ENCODE data around the gene LARP7.
A peak's percentile ranks its signal among the peaks of the same experiment; 100 is the strongest.
"Not testable (repeated sequence)": the region's sequence is repeated elsewhere in the genome, so short reads cannot be mapped to it uniquely, and the experiment has no call there.

LARP7 gene

DNA sequence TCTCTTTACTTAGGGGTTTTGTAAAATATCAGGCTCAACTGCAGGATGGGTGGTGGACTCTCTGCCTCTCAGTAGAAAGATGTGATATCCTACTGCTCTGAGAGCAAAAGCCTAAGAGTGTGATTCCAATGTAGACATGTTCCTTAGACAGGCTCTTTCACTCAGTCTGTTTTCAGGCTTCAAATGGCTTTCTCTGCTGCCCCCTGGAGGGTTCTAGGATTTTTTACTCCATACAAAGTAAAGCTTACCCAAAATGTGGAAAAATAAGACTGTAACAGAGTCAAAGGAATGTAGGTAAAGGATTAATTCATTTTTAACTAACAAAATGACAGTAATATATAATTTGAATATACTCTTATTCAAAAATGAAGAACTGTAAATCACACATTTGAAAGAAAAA lies 32.4 kb upstream of the LARP7 start:
- TF ChIP-seq, protein P1, sequence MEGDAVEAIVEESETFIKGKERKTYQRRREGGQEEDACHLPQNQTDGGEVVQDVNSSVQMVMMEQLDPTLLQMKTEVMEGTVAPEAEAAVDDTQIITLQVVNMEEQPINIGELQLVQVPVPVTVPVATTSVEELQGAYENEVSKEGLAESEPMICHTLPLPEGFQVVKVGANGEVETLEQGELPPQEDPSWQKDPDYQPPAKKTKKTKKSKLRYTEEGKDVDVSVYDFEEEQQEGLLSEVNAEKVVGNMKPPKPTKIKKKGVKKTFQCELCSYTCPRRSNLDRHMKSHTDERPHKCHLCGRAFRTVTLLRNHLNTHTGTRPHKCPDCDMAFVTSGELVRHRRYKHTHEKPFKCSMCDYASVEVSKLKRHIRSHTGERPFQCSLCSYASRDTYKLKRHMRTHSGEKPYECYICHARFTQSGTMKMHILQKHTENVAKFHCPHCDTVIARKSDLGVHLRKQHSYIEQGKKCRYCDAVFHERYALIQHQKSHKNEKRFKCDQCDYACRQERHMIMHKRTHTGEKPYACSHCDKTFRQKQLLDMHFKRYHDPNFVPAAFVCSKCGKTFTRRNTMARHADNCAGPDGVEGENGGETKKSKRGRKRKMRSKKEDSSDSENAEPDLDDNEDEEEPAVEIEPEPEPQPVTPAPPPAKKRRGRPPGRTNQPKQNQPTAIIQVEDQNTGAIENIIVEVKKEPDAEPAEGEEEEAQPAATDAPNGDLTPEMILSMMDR (IDR thresholded peaks at IDR 0.05; ENCODE audit: insufficient read depth, low read depth, low read length, missing control alignments), result peak; percentile 71
- DNase-seq (ENCODE audit: low read depth), result peak; percentile 68
- no peak overlapping the region for H3K4me3 ChIP-seq (ENCODE audit: low read length)

DNA sequence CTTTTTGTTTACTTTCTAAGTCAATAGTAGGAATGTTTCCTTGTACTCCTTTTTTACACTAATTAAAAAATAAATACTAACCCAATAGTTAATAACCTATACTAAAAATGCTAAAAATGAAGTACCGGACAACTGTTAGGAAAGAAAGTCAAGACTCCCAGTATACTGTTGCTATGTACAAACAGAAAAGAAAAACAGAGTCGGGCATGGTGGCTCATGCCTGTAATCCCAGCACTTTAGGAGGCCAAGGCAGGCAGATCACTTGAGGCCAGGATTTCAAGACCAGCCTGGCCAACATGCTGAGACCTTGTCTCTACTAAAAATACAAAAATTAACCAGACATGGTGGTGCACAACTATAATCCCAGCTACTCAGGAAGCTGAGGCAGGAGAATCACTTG lies 24.1 kb upstream of the LARP7 start:
- DNase-seq (ENCODE audit: low read depth), result not testable (repeated sequence)

DNA sequence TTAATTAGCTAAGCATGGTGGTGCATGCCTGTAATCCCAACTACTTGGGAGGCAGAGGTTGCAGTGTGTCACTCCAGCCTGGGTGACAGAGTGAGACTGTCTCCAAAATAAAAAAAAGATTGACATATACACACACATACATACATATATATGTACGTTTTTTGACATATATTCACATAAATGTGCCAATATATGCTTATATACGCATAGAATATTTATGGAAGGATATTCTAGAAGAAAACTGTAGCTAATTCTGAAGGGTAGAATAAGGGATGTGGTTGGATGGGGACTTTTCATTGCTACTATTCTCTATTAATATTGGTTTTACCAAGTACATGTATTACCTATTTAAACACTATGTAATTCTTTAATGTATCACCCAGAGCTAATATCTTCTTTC lies 20.0 kb upstream of the LARP7 start:
- TF ChIP-seq, protein P1 (IDR thresholded peaks at IDR 0.05; ENCODE audit: insufficient read depth, low read depth, low read length, missing control alignments), result no peak

More for the DNA sequence above, 24.1 kb upstream of the LARP7 start:
- H3K4me3 ChIP-seq (ENCODE audit: low read length), result not testable (repeated sequence)

DNA sequence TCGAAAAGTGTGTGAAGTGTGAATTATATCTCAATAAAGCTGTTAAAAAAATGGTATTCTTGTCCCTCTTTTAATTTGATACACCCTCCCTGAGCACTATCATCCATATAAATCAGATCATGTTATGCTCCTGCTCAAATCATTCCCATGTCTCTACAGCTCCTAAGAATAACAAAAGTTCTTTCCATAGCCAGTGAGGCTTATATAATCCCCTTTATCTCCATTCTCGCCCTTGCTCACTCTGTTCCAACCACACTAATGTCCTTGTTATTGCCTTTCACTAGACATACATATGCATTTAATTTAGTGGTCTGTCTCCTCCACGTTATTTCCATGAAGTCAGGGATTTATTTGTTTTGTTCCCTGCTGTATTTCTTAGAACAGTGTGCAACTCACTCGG lies 10.7 kb upstream of the LARP7 start:
- TF ChIP-seq, protein P1 (IDR thresholded peaks at IDR 0.05; ENCODE audit: insufficient read depth, low read depth, low read length, missing control alignments), result no peak
- no peak for DNase-seq (ENCODE audit: low read depth)
- H3K4me3 ChIP-seq (ENCODE audit: low read length), result no peak overlapping the region

More for the DNA sequence above, 20.0 kb upstream of the LARP7 start:
- H3K4me3 ChIP-seq (ENCODE audit: low read length), result no peak overlapping the region
- DNase-seq (ENCODE audit: low read depth), result no peak

DNA sequence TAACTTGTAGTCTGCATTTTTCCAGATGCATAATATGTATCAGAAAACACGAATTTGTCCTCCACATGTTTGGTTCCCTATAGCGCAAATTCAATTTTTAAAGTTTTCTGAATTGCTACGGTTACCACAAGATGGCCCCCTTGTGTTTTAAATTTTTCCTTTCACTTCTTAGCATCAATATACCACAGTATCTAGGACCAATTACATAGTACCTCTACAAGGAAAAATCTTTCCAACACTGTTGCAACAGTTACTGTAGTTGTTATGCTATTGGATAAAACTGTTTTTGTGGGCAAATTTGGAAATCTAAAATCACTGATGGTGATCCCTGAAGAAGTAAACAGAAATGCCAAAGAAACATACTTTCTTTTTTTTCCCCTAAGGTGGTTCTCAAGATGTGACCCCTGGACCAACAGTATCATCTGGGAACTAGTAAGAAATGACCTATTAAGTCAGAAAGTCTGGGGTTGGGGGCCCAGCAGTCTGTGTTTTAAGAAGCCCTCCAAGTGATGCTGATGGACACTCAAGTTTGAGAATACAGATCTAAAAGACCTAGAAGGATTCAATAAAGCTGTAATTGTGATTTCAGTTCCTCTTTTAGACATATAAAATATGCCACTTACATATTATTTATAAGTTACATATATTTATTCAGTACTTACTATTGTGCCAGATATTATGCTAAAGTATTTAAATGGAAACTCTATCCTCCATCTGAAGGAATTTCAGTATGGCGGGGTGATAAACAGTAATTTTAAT lies 3.3 kb upstream of the LARP7 start:
- H3K4me3 ChIP-seq (ENCODE audit: low read length), result no peak overlapping the region
- TF ChIP-seq, protein P1 (IDR thresholded peaks at IDR 0.05; ENCODE audit: insufficient read depth, low read depth, low read length, missing control alignments), result peak; percentile 32
- DNase-seq (ENCODE audit: low read depth), result peak; percentile 41

DNA sequence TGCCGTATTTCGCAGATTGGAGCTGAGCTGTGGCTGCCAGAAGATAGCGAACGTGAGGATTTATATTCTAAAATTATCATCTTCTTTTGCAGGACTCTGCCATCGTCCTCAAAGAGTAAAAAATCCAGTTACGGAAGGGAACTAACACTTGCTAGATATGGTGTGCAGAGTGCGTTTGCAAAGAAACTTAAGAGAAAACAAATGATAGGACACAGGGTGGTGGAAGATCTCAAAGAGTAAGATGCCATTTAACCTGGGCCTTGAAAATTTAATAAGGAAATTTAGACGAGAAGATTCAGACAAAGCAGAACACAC lies 566 bp downstream of the LARP7 start:
- TF ChIP-seq, protein P1 (IDR thresholded peaks at IDR 0.05; ENCODE audit: insufficient read depth, low read depth, low read length, missing control alignments), result no peak
- peak overlapping the region; percentile 98 for H3K4me3 ChIP-seq (ENCODE audit: low read length)
- DNase-seq (ENCODE audit: low read depth), result no peak

DNA sequence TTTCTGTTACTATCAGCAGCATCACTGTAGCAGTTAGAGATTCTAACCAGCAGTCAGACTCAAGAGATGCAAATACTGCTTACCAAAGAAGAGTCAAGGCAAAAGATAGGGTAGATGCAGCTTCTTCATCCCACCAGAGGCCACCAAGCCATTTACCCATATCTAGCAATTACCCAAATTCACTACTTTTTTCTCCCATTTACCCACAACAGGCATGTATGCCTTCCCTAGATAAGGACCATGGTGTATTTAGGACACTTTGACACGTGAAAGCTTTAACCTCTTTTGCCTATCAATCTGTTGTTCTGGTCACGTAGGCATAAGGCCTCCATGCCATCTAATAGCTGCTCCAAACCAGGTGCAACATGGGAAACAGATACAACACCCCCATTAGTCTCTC lies 5.6 kb downstream of the LARP7 start:
- TF ChIP-seq, protein P1 (IDR thresholded peaks at IDR 0.05; ENCODE audit: insufficient read depth, low read depth, low read length, missing control alignments), result no peak
- no peak overlapping the region for H3K4me3 ChIP-seq (ENCODE audit: low read length)
- DNase-seq (ENCODE audit: low read depth), result no peak

DNA sequence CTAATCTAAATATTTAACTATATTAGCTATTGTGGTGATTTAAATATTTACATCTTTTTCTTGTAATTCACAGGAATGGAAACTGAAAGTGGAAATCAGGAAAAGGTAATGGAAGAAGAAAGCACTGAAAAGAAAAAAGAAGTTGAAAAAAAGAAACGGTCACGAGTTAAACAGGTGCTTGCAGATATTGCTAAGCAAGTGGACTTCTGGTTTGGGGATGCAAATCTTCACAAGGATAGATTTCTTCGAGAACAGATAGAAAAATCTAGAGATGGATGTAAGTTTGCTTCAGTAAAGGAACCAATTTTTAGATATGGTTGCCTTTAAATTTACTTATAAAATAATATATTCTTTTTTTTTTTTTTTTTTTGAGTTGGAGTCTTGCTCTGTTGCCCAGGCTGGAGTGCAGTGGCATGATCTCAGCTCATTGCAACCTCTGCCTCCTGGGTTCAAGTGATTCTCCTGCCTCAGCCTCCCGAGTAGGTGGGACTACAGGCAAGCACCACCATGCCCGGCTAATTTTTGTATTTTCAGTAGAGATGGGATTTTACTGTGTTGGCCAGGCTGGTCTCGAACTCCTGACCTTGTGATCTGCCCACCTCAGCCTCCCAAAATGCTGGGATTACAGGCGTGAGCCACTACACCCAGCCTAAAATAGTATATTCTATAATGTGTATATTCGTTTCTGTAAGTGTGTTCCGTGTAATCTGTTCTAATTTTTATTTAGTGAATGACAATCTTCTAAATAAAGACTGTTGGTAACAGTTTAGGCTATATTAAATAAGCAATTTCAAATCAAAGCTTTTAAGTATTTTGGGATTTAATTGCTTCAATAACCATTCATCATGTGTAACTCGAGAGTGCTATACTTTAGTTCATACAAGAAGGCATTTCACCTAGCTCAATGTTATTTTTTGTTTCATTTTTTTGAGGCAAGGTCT lies 7.9 kb downstream of the LARP7 start:
- H3K4me3 ChIP-seq (ENCODE audit: low read length); DNase-seq (ENCODE audit: low read depth): not testable (repeated sequence)

All from epithelial cell of esophagus (primary cell).